Measurements from ENCODE around the gene AKR1C8. TPM values are rescaled to one million over a fixed set of nuclear protein-coding genes. Genes with fewer than 3 reads are reported as not detected.

Gene AKR1C8
- total and polyA plus RNA-seq, 2 donors (not counting 1 experiment from before 2014, with no cell fraction given): not detected

DNA sequence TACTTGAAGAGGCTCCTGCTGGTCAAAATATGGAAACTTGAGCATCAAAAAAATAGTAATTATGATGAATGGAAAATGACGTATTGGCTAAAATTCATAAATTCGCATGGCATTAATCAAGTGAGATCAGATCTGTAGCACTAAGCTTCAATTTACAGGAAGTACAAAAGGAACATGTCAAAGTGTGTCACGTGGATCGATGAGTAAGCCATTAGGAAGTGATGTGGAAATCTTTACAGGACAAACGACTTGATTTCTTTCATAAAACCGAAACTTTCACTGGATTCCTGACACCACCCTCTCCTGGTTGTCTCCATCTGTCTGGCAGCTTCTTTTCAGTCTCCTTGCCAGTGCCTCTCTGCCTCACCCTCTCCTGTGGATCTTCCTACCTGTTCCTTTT, 25.8 kb downstream of the AKR1C8 start:
- Histone ChIP-seq H3K79me2 (ENCODE audit: control insufficient read depth, insufficient read depth, low read length) (no peaks in the 10 kb centered on the region), H3K27me3 (ENCODE audit: control insufficient read depth, insufficient read depth, low read length) (no peaks in the 10 kb centered on the region), H4K20me1 (ENCODE audit: control insufficient read depth, extremely low read depth, insufficient read depth, low read length) (no peaks in the 10 kb centered on the region), H3K4me3 (replicated peaks in 1 of 4; ENCODE audit: control extremely low read depth in 1 of 4, insufficient read depth in 1 of 4, low read depth in 3 of 4, low read length in 4 of 4) (no peak overlapping the region), H3K9me3 (ENCODE audit: control insufficient read depth, insufficient read depth, low read depth, low read length) (no peaks in the 10 kb centered on the region), H3K27ac (ENCODE audit: insufficient read depth, low read length) (no peak overlapping the region), H3K36me3 (ENCODE audit: control insufficient read depth, insufficient read depth, low read length) (no peaks in the 10 kb centered on the region), H2AFZ (ENCODE audit: low read length) (no peak overlapping the region), H3K9ac (ENCODE audit: insufficient read depth, low read length) (no peak overlapping the region), H3K4me1 (ENCODE audit: control insufficient read depth, extremely low read depth, insufficient read depth, low read length) (no peaks in the 10 kb centered on the region), H3K4me2 (ENCODE audit: extremely low read depth, insufficient read depth, low read length) (no peak overlapping the region)
- TF ChIP-seq CTCF (conservative IDR thresholded peaks at IDR 0.05 in 1 of 2, IDR thresholded peaks at IDR 0.05 in 1 of 2; ENCODE audit: low read depth in 1 of 2, low read length in 2 of 2) (no peak), EZH2 (IDR thresholded peaks at IDR 0.05; ENCODE audit: low read length, missing control alignments) (no peak)
- no peak for DNase-seq (ENCODE audit: low read depth in 2 of 2)

GRCh38 chr10:5157501-5157900, 27.4 kb downstream of the AKR1C8 start:
- Histone ChIP-seq H3K4me3 (replicated peaks in 1 of 4; ENCODE audit: control extremely low read depth in 1 of 4, insufficient read depth in 1 of 4, low read depth in 3 of 4, low read length in 4 of 4) (no peak overlapping the region), H2AFZ (ENCODE audit: low read length) (no peak overlapping the region), H3K4me1 (ENCODE audit: control insufficient read depth, extremely low read depth, insufficient read depth, low read length) (no peaks in the 10 kb centered on the region), H3K27me3 (ENCODE audit: control insufficient read depth, insufficient read depth, low read length) (no peaks in the 10 kb centered on the region), H3K9me3 (ENCODE audit: control insufficient read depth, insufficient read depth, low read depth, low read length) (no peaks in the 10 kb centered on the region), H3K36me3 (ENCODE audit: control insufficient read depth, insufficient read depth, low read length) (no peaks in the 10 kb centered on the region), H3K4me2 (ENCODE audit: extremely low read depth, insufficient read depth, low read length) (no peak overlapping the region), H3K9ac (ENCODE audit: insufficient read depth, low read length) (no peak overlapping the region), H3K27ac (ENCODE audit: insufficient read depth, low read length) (no peak overlapping the region), H3K79me2 (ENCODE audit: control insufficient read depth, insufficient read depth, low read length) (no peaks in the 10 kb centered on the region), H4K20me1 (ENCODE audit: control insufficient read depth, extremely low read depth, insufficient read depth, low read length) (no peaks in the 10 kb centered on the region)
- TF ChIP-seq EZH2 (IDR thresholded peaks at IDR 0.05; ENCODE audit: low read length, missing control alignments): no peak
- no peak for TF ChIP-seq CTCF (conservative IDR thresholded peaks at IDR 0.05 in 1 of 2, IDR thresholded peaks at IDR 0.05 in 1 of 2; ENCODE audit: low read depth in 1 of 2, low read length in 2 of 2)
- no peak for DNase-seq (ENCODE audit: low read depth in 2 of 2)

- Histone ChIP-seq H3K27me3 (ENCODE audit: control insufficient read depth, insufficient read depth, low read length) (no peaks in the 10 kb centered on the region), H2AFZ (ENCODE audit: low read length) (no peak overlapping the region), H4K20me1 (ENCODE audit: control insufficient read depth, extremely low read depth, insufficient read depth, low read length) (no peaks in the 10 kb centered on the region), H3K36me3 (ENCODE audit: control insufficient read depth, insufficient read depth, low read length) (no peaks in the 10 kb centered on the region), H3K9ac (ENCODE audit: insufficient read depth, low read length) (no peak overlapping the region), H3K4me3 (replicated peaks in 1 of 4; ENCODE audit: control extremely low read depth in 1 of 4, insufficient read depth in 1 of 4, low read depth in 3 of 4, low read length in 4 of 4) (no peak overlapping the region), H3K27ac (ENCODE audit: insufficient read depth, low read length) (no peak overlapping the region), H3K79me2 (ENCODE audit: control insufficient read depth, insufficient read depth, low read length) (no peaks in the 10 kb centered on the region), H3K4me2 (ENCODE audit: extremely low read depth, insufficient read depth, low read length) (no peak overlapping the region), H3K9me3 (ENCODE audit: control insufficient read depth, insufficient read depth, low read depth, low read length) (no peaks in the 10 kb centered on the region), H3K4me1 (ENCODE audit: control insufficient read depth, extremely low read depth, insufficient read depth, low read length) (no peaks in the 10 kb centered on the region)
- TF ChIP-seq EZH2 (IDR thresholded peaks at IDR 0.05; ENCODE audit: low read length, missing control alignments): no peak
- TF ChIP-seq CTCF (conservative IDR thresholded peaks at IDR 0.05 in 1 of 2, IDR thresholded peaks at IDR 0.05 in 1 of 2; ENCODE audit: low read depth in 1 of 2, low read length in 2 of 2): no peak
- no peak for DNase-seq (ENCODE audit: low read depth in 2 of 2)
Observed at GRCh38 chr10:5155951-5156350, 29.0 kb downstream of the AKR1C8 start.

Measured in fibroblast of lung (primary cell).